Measurements from ENCODE around the gene GPALPP1. TPM values are rescaled to one million over a fixed set of nuclear protein-coding genes. Genes with fewer than 3 reads are reported as not detected.
"Not testable (repeated sequence)": the region's sequence is repeated elsewhere in the genome, so short reads cannot be mapped to it uniquely, and the experiment has no call there.

The GPALPP1 gene
- 35.5 and 66.3 TPM in 2 replicates for total RNA-seq (2014; rRNA removed; shearing (Covaris generic))

- DNase-seq (ENCODE audit: low spot score), result peak; percentile 91
Observed at GRCh38 chr13:44989071-44989889, at the start of gene GPALPP1, which contains the start of gene NUFIP1. TSS of gene GPALPP1 (plus strand) at chr13:44989538. CDS start at chr13:44989655, 117 bp downstream. TSS of gene NUFIP1 (minus strand) at chr13:44989471. CDS start at chr13:44989436, 35 bp downstream.

- DNase-seq (ENCODE audit: low spot score), result not testable (repeated sequence)
Observed at GRCh38 chr13:44943411-44943810, 45.9 kb upstream of the GPALPP1 start.

- DNase-seq (ENCODE audit: low spot score), result peak; percentile 20
Observed at GRCh38 chr13:44951184-44951583, 38.2 kb upstream of the GPALPP1 start.

GRCh38 chr13:44952671-44953070 lies 36.7 kb upstream of the GPALPP1 start:
- DNase-seq (ENCODE audit: low spot score), result no peak

GRCh38 chr13:44954224-44954623 lies 35.1 kb upstream of the GPALPP1 start:
- no peak for DNase-seq (ENCODE audit: low spot score)

GRCh38 chr13:44955406-44955805 lies 33.9 kb upstream of the GPALPP1 start:
- no peak for DNase-seq (ENCODE audit: low spot score)

GRCh38 chr13:44961997-44962396 lies 27.3 kb upstream of the GPALPP1 start:
- DNase-seq (ENCODE audit: low spot score), result no peak

- no peak for DNase-seq (ENCODE audit: low spot score)
Observed at GRCh38 chr13:44967704-44968433, 21.5 kb upstream of the GPALPP1 start.

- DNase-seq (ENCODE audit: low spot score), result no peak
Observed at GRCh38 chr13:44968434-44968815, 20.9 kb upstream of the GPALPP1 start.

GRCh38 chr13:44969551-44970484 lies 19.5 kb upstream of the GPALPP1 start:
- peak; percentile 67 for DNase-seq (ENCODE audit: low spot score)

GRCh38 chr13:44971656-44972595 lies 17.4 kb upstream of the GPALPP1 start:
- DNase-seq (ENCODE audit: low spot score), result no peak

- DNase-seq (ENCODE audit: low spot score), result no peak
Observed at GRCh38 chr13:44972956-44973581, 16.3 kb upstream of the GPALPP1 start.

GRCh38 chr13:44974056-44974793 lies 15.1 kb upstream of the GPALPP1 start:
- DNase-seq (ENCODE audit: low spot score), result peak; percentile 25

GRCh38 chr13:44976196-44976595 lies 13.1 kb upstream of the GPALPP1 start:
- DNase-seq (ENCODE audit: low spot score), result no peak

- no peak for DNase-seq (ENCODE audit: low spot score)
Observed at GRCh38 chr13:44976949-44977583, 12.3 kb upstream of the GPALPP1 start.

- no peak for DNase-seq (ENCODE audit: low spot score)
Observed at GRCh38 chr13:44978328-44978727, 11.0 kb upstream of the GPALPP1 start.

- no peak for DNase-seq (ENCODE audit: low spot score)
Observed at GRCh38 chr13:44989941-44990340, 603 bp downstream of the GPALPP1 start.

GRCh38 chr13:45003417-45003816 lies 14.1 kb downstream of the GPALPP1 start:
- no peak for DNase-seq (ENCODE audit: low spot score)

- no peak for DNase-seq (ENCODE audit: low spot score)
Observed at GRCh38 chr13:45004096-45004495, 14.8 kb downstream of the GPALPP1 start.

Measured in A172 (cell line).